ENCODE measurements around the gene FGF3. TPM values are rescaled to one million over a fixed set of nuclear protein-coding genes. Genes with fewer than 3 reads are reported as not detected.

FGF3 gene
- total and polyA plus RNA-seq, 4 donors: not detected

GRCh38 chr11:69804769-69805508, 14.3 kb downstream of the FGF3 start:
- ATAC-seq (ENCODE audit: insufficient read depth, low FRiP score) (no peak), DNase-seq (no peak)
- no peak overlapping the region for H3K27ac ChIP-seq (ENCODE audit: low read depth in 1 of 2, low read length in 1 of 2)
- H3K4me3 ChIP-seq: no peak overlapping the region
- no peaks in the 10 kb centered on the region for H3K36me3 ChIP-seq (ENCODE audit: control insufficient read depth in 4 of 4, insufficient read depth in 4 of 4, low read length in 4 of 4)
- peaks cover 0 to 11% (median 4%) of the 10 kb centered on the region in 3 donors for H3K27me3 ChIP-seq (ENCODE audit: control insufficient read depth in 3 of 3, insufficient read depth in 3 of 3, low read length in 2 of 3)
- peaks cover 0 to 8% (median 0%) of the 10 kb centered on the region in 4 donors for H3K9me3 ChIP-seq (ENCODE audit: control insufficient read depth in 4 of 4, insufficient read depth in 3 of 4, low read length in 3 of 4)
- H3K9ac ChIP-seq (ENCODE audit: insufficient read depth in 1 of 2, low read length in 2 of 2): no peak overlapping the region
- no peak for TF ChIP-seq CTCF (IDR thresholded peaks at IDR 0.05; ENCODE audit: control extremely low read depth, extremely low read depth)
- H3K4me1 ChIP-seq (ENCODE audit: control insufficient read depth in 5 of 5, insufficient read depth in 5 of 5, low read length in 5 of 5): peaks cover 0 to 2% (median 0%) of the 10 kb centered on the region in 5 donors
- WGBS, 2 donors: 71 to 83% methylated on average over 19 of the region's 19 CpGs

- no peak overlapping the region for H3K4me3 ChIP-seq
- peaks cover 0 to 2% (median 0%) of the 10 kb centered on the region in 5 donors for H3K4me1 ChIP-seq (ENCODE audit: control insufficient read depth in 5 of 5, insufficient read depth in 5 of 5, low read length in 5 of 5)
- no peak for DNase-seq
- H3K9ac ChIP-seq (ENCODE audit: insufficient read depth in 1 of 2, low read length in 2 of 2): no peak overlapping the region
- peaks cover 0 to 13% (median 1%) of the 10 kb centered on the region in 4 donors for H3K9me3 ChIP-seq (ENCODE audit: control insufficient read depth in 4 of 4, insufficient read depth in 3 of 4, low read length in 3 of 4)
- no peaks in the 10 kb centered on the region for H3K36me3 ChIP-seq (ENCODE audit: control insufficient read depth in 4 of 4, insufficient read depth in 4 of 4, low read length in 4 of 4)
- no peak overlapping the region for H3K27ac ChIP-seq (ENCODE audit: low read depth in 1 of 2, low read length in 1 of 2)
- TF ChIP-seq CTCF (IDR thresholded peaks at IDR 0.05; ENCODE audit: control extremely low read depth, extremely low read depth): no peak
- no peak for ATAC-seq (ENCODE audit: insufficient read depth, low FRiP score)
- H3K27me3 ChIP-seq (ENCODE audit: control insufficient read depth in 3 of 3, insufficient read depth in 3 of 3, low read length in 2 of 3): peaks cover 0 to 11% (median 4%) of the 10 kb centered on the region in 3 donors
These were observed 15.5 kb downstream of the FGF3 start for GRCh38 chr11:69803604-69804218.

GRCh38 chr11:69803022-69803421, 16.2 kb downstream of the FGF3 start:
- Histone ChIP-seq H3K4me1 (ENCODE audit: control insufficient read depth in 5 of 5, insufficient read depth in 5 of 5, low read length in 5 of 5) (no peaks in the 10 kb centered on the region), H3K36me3 (ENCODE audit: control insufficient read depth in 4 of 4, insufficient read depth in 4 of 4, low read length in 4 of 4) (no peaks in the 10 kb centered on the region), H3K9me3 (ENCODE audit: control insufficient read depth in 4 of 4, insufficient read depth in 3 of 4, low read length in 3 of 4) (peaks cover 0 to 9% (median 1%) of the 10 kb centered on the region in 4 donors), H3K9ac (ENCODE audit: insufficient read depth in 1 of 2, low read length in 2 of 2) (no peak overlapping the region), H3K27me3 (ENCODE audit: control insufficient read depth in 3 of 3, insufficient read depth in 3 of 3, low read length in 2 of 3) (peaks cover 0 to 7% (median 4%) of the 10 kb centered on the region in 3 donors), H3K27ac (ENCODE audit: low read depth in 1 of 2, low read length in 1 of 2) (no peak overlapping the region), H3K4me3 (no peak overlapping the region)
- WGBS, 2 donors: 74 to 90% methylated on average over 2 of the region's 2 CpGs
- ATAC-seq (ENCODE audit: insufficient read depth, low FRiP score) (no peak), DNase-seq (no peak)
- no peak for TF ChIP-seq CTCF (IDR thresholded peaks at IDR 0.05; ENCODE audit: control extremely low read depth, extremely low read depth)
